ENCODE data around the gene TCL1A. TPM values are rescaled to one million over a fixed set of nuclear protein-coding genes. Genes with fewer than 3 reads are reported as not detected.

The TCL1A gene
- total RNA-seq, 4 donors from 2014 or later: not detected

DNA sequence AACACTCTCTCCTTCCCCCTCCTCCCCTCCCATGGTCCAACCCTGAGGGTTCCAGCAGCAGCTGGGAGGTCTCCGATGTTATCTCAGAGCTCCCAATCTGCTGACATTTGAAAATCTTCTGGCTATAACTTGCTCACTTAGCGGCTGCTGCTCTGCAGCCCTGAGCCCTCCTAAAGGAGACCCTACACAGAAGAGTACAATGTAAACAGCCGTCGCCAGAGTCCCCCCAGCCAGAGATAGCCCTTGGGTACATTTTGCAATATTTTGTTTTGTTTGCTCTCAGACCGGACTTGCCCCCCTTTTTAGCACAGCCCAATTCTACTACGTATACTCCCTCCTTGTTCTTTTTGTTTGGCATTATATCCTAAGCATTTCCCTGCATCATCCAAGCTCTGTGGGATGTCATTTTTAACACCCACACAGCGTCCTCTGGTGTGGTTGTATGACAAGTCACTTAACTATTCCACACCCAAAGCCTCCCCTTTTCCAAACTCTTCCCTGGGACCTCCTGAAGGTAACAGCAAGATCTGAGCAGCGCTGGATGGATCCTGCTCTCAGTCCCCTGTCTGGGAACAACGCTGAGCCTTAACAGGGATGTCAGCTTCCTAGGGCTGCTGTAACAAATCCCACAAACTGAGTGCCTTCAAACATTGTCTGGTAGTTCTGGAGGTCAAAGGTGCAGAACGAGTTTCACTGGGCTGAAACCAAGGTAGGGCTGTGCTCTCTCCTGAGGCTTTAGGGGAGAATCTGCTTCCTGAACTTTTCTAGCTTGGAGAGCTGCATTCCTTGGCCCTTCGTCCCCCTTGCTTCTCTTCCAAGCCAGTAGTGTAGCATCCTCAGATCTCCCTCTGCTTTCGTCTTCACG lies 53.0 kb downstream of the TCL1A start:
- no peak for DNase-seq (ENCODE audit: low spot score)
- ATAC-seq (ENCODE audit: low FRiP score): no peak
- TF ChIP-seq, protein P1, sequence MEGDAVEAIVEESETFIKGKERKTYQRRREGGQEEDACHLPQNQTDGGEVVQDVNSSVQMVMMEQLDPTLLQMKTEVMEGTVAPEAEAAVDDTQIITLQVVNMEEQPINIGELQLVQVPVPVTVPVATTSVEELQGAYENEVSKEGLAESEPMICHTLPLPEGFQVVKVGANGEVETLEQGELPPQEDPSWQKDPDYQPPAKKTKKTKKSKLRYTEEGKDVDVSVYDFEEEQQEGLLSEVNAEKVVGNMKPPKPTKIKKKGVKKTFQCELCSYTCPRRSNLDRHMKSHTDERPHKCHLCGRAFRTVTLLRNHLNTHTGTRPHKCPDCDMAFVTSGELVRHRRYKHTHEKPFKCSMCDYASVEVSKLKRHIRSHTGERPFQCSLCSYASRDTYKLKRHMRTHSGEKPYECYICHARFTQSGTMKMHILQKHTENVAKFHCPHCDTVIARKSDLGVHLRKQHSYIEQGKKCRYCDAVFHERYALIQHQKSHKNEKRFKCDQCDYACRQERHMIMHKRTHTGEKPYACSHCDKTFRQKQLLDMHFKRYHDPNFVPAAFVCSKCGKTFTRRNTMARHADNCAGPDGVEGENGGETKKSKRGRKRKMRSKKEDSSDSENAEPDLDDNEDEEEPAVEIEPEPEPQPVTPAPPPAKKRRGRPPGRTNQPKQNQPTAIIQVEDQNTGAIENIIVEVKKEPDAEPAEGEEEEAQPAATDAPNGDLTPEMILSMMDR (IDR thresholded peaks at IDR 0.05): no peak

DNA sequence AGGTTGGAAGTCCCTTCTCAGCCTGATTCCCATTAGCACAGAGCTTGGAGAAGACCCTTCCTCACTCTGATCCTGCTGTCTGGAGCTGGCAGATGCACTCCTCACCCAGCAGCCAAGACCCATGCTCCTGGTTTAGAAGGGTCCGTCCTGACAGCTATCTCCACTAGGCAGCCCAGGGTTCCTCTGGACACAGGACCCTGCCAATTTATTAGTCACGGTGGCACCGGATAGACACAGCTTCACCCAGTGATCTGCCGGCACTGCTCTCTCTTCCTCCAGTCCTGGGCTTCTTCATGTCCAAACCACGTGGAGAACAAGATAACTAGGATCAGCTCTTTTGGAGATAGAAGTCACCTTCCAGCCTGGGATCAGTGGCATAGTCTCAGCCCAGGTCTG lies 53.9 kb downstream of the TCL1A start:
- DNase-seq (ENCODE audit: low spot score) (no peak), ATAC-seq (ENCODE audit: low FRiP score) (no peak)
- TF ChIP-seq, protein P1 (IDR thresholded peaks at IDR 0.05): no peak

Small RNA genes lying within 50 kb of the gene (small RNA-seq; reads per million reads assigned to genes)
- not detected for gene RF02193

Other genes starting within 250 kb of the TCL1A start
- 100 to 1,000 TPM in 1 of 4 donors, 10 to 100 TPM in 3; 46.9 to 109 (median 88.6) TPM for gene SYNE3, start 197.5 kb downstream of the TCL1A start, total RNA-seq
- gene GLRX5, start 179.1 kb downstream of the TCL1A start, total RNA-seq: 10 to 100 TPM; 25.5 to 36.8 (median 27.2) TPM
- not detected for gene TCL1B, start 27.7 kb downstream of the TCL1A start, total RNA-seq
- gene TUNAR, start 162.7 kb upstream of the TCL1A start, total RNA-seq: not detected